ENCODE results near the gene SPATA19.

SPATA19 gene

DNA sequence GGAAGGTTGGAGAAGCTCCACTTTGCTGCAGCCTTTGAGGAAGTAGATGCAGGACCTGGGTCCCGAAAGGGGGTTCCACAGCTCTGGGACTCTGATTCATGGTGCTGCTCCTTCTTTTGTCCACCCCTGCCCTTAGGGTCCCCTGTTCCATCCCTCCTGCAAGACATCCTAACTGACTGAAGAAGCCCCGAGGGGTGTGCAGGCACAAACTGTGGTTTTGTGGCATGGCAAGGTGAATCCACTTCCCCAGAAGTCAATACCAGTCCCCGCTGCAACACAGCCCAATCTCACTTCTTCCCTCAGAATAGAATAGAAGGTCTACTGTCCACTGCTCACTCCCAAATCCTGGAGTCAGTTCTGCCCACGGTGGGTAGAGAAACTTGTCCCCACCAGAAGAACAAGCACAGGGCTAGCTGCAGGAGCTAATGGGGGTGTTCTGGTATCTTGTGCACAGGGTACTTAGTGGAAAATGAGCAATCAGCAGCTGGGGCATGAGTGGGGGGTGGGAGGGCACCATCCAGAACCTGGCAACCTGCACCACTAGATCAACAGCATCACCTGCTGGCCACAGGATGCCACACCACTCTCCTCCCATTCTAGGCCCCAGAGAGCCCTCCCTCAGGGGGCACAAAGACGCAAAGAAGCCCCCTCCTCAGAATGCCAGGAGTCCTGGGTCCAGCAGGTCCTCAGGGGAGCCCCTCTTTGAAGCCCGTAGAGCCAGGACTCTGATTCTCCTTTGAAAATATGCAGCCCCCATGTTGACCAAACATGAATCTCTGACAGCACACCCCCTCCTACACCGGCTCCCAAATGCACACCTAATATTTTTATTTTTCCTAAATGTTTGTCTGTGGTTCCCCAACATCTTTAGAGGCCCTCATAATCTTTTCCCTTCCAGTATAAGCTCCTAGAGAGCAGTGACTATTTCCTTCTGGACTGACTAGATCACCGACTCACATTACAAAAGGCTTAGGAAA lies 14.1 kb downstream of the SPATA19 start:
- no peak overlapping the region for H3K27ac ChIP-seq
- TF ChIP-seq ZFX (IDR thresholded peaks at IDR 0.05; ENCODE audit: borderline replicate concordance) = no peak
- TF ChIP-seq, protein P1, sequence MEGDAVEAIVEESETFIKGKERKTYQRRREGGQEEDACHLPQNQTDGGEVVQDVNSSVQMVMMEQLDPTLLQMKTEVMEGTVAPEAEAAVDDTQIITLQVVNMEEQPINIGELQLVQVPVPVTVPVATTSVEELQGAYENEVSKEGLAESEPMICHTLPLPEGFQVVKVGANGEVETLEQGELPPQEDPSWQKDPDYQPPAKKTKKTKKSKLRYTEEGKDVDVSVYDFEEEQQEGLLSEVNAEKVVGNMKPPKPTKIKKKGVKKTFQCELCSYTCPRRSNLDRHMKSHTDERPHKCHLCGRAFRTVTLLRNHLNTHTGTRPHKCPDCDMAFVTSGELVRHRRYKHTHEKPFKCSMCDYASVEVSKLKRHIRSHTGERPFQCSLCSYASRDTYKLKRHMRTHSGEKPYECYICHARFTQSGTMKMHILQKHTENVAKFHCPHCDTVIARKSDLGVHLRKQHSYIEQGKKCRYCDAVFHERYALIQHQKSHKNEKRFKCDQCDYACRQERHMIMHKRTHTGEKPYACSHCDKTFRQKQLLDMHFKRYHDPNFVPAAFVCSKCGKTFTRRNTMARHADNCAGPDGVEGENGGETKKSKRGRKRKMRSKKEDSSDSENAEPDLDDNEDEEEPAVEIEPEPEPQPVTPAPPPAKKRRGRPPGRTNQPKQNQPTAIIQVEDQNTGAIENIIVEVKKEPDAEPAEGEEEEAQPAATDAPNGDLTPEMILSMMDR (IDR thresholded peaks at IDR 0.05) = peak; percentile 52

DNA sequence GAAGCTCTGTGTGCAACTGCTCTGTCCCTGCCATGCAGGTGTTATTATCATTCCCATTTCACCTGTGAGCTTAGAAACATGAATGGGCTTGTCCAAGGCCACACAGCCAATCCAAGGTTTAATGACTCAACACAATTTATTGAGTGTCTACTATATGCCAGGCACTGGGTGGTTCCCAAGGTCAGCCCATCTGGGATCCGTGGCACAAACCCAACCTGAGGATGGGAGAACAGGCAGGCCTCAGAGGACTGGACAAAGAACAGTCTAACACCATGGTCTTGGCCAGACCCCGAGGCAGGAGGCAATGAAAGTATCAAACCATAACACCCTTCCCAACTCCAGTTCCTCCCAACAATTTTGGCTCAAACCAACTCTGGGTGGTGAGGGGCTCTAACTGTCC lies 15.7 kb downstream of the SPATA19 start:
- no peak for TF ChIP-seq ZFX (IDR thresholded peaks at IDR 0.05; ENCODE audit: borderline replicate concordance)
- TF ChIP-seq, protein P1 (IDR thresholded peaks at IDR 0.05) = no peak
- H3K27ac ChIP-seq = no peak overlapping the region

GRCh38 chr11:133828871-133829270 lies 16.4 kb downstream of the SPATA19 start:
- H3K27ac ChIP-seq = no peak overlapping the region
- no peak for TF ChIP-seq ZFX (IDR thresholded peaks at IDR 0.05; ENCODE audit: borderline replicate concordance)
- TF ChIP-seq, protein P1 (IDR thresholded peaks at IDR 0.05) = no peak

GRCh38 chr11:133827556-133827955 lies 17.8 kb downstream of the SPATA19 start:
- TF ChIP-seq ZFX (IDR thresholded peaks at IDR 0.05; ENCODE audit: borderline replicate concordance) = no peak
- TF ChIP-seq, protein P1 (IDR thresholded peaks at IDR 0.05) = no peak

GRCh38 chr11:133826866-133827265 lies 18.4 kb downstream of the SPATA19 start:
- H3K27ac ChIP-seq = no peak overlapping the region
- TF ChIP-seq ZFX (IDR thresholded peaks at IDR 0.05; ENCODE audit: borderline replicate concordance) = no peak
- TF ChIP-seq, protein P1 (IDR thresholded peaks at IDR 0.05) = no peak

More at GRCh38 chr11:133827556-133827955, 17.8 kb downstream of the SPATA19 start:
- no peak overlapping the region for H3K27ac ChIP-seq

DNA sequence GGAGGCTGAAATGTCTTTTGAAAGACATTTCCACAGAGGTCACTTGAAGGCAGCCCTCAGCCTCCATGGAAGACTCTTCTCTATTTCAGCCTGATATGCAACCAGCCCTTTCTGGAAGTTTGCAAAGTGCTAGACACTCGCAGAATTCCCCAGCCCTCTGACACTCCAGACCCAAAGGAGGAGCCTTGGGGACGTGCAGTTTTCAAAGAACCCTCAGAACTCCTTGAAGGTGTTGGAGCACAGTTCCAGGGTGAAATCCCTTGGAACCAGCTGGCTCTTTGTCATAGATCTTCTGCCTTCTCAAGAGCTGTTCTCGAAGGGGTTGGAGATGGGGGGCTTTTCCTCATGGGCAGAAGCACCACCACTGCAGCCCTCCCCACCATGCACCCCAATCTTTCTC lies 19.6 kb downstream of the SPATA19 start:
- TF ChIP-seq, protein P1 (IDR thresholded peaks at IDR 0.05) = no peak
- TF ChIP-seq ZFX (IDR thresholded peaks at IDR 0.05; ENCODE audit: borderline replicate concordance) = no peak
- H3K27ac ChIP-seq = no peak overlapping the region

DNA sequence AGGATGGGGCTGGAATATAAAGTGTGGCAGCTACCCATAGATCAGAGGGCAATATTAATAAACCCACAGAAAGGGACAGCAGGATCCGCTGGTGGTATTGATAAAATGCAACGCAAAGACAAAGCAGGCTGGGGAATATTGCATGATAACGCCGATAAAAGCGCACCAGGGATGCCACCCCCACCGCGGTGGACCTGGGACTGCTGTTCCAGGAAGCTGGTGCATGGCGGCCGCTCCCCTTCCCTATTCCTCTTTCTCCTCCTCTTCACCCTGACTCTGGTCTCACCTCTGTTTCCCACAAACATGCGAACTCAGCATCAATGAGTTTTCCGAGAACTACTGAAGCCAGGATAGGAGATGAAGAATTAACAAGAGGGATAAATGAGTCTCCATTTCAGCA lies 20.2 kb downstream of the SPATA19 start:
- H3K27ac ChIP-seq = no peak overlapping the region
- TF ChIP-seq ZFX (IDR thresholded peaks at IDR 0.05; ENCODE audit: borderline replicate concordance) = no peak
- TF ChIP-seq, protein P1 (IDR thresholded peaks at IDR 0.05) = no peak
